Measurements from ENCODE around the gene PCSK4. TPM values are rescaled to one million over a fixed set of nuclear protein-coding genes. Genes with fewer than 3 reads are reported as not detected.

PCSK4 gene
- total RNA-seq, 1 donor from 2014 or later, result 4.3 TPM

DNA sequence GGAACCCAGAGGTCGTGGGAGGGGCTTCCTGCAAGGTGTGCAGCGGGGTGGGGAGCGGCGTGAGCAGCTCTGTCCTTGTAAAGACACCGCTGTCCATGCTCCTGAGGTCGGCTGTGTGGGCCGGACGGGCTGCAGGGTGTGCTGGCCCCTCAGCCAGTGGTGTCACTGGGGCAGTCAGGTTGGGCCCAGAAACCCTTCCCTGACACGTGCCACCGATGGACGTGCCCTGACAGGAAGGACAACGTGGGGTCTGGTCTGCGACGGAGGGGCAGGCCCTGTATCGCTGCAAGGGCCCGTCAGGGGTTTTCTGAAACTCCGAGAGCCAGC is 56.1 kb downstream of the PCSK4 start:
- intact Hi-C loops (cut with DNase I), result no loop called here
- Histone ChIP-seq H3K27ac (no peak overlapping the region), H3K27me3 (no peaks in the 10 kb centered on the region), H3K4me3 (no peak overlapping the region), H3K36me3 (peaks cover 65% of the 10 kb centered on the region), H3K9me3 (no peaks in the 10 kb centered on the region), H3K4me1 (no peaks in the 10 kb centered on the region)
- ATAC-seq (no peak), DNase-seq (no peak)
- TF ChIP-seq, protein P1, sequence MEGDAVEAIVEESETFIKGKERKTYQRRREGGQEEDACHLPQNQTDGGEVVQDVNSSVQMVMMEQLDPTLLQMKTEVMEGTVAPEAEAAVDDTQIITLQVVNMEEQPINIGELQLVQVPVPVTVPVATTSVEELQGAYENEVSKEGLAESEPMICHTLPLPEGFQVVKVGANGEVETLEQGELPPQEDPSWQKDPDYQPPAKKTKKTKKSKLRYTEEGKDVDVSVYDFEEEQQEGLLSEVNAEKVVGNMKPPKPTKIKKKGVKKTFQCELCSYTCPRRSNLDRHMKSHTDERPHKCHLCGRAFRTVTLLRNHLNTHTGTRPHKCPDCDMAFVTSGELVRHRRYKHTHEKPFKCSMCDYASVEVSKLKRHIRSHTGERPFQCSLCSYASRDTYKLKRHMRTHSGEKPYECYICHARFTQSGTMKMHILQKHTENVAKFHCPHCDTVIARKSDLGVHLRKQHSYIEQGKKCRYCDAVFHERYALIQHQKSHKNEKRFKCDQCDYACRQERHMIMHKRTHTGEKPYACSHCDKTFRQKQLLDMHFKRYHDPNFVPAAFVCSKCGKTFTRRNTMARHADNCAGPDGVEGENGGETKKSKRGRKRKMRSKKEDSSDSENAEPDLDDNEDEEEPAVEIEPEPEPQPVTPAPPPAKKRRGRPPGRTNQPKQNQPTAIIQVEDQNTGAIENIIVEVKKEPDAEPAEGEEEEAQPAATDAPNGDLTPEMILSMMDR (IDR thresholded peaks at IDR 0.05), result no peak

DNA sequence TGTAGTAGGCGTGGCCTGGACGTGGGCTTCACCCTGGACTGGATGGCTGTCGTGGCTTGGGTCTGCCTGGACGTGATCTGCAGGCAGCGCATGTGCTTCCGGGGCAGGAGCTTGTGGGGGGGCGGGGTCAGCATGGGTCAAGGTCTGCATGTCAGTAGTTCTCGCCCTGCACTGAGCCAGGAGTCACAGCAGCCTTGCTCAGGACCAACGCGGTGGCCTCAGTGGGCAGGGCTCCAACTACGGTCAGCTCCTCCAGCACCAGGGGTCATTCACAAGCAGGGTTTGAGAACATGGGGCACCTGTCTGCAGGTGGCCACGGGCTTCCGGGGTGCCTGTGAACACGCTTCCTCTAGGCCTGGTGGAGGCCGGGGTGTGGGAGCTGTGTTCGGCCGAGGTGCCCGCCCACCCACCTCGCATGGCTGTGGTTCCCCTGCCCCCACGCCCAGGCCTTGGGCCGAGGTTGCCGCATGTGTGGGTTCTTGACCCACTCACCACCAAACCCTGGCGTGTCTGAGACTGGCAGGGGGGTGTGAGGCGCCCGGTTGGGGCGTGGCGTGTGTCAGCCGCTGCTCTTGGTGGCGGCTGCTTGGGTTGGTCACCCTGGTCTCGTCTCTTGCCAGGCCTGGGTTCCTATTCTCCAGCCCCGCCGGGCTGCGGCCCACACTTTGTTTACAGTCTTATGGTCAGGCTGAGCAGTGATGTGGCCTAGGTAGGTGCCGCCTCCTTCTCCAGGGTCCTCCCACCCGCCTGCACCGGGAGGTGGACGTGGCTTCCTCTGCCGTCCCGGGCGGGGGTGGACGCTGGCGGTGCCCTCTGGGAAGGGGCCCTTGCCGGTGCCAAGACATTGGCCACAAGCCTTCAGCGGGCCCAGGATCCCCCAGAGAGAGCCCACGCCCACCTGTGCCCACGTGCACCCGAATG is 56.8 kb downstream of the PCSK4 start:
- DNase-seq (peak; percentile 63), ATAC-seq (no peak)
- Histone ChIP-seq H3K36me3 (peaks cover 71% of the 10 kb centered on the region), H3K9me3 (no peaks in the 10 kb centered on the region), H3K4me3 (no peak overlapping the region), H3K4me1 (no peaks in the 10 kb centered on the region), H3K27me3 (no peaks in the 10 kb centered on the region), H3K27ac (no peak overlapping the region)
- intact Hi-C loops (cut with DNase I), result no loop called here
- TF ChIP-seq, protein P1 (IDR thresholded peaks at IDR 0.05), result no peak

DNA sequence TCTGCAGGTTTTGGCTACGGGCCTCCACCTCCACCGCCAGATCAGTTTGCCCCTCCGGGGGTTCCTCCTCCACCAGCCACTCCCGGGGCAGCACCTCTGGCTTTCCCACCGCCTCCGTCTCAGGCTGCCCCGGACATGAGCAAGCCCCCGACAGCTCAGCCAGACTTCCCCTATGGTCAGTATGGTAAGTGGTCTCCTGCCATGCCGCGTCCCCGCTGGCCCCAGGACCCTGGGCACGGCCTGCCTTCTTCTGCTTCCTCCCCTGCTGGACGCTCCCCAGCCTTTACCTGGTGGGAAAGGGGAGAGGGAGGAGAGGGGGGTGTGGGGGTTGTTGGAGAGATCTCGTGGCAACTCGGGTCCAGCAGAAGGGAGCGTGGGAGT is 57.7 kb downstream of the PCSK4 start:
- no peak for DNase-seq
- intact Hi-C loops (cut with DNase I), result no loop called here
- Histone ChIP-seq H3K4me1 (no peaks in the 10 kb centered on the region), H3K36me3 (peaks cover 80% of the 10 kb centered on the region), H3K27me3 (no peaks in the 10 kb centered on the region), H3K27ac (no peak overlapping the region), H3K4me3 (no peak overlapping the region), H3K9me3 (no peaks in the 10 kb centered on the region)
- TF ChIP-seq, protein P1 (IDR thresholded peaks at IDR 0.05), result no peak
- ATAC-seq, result no peak

DNA sequence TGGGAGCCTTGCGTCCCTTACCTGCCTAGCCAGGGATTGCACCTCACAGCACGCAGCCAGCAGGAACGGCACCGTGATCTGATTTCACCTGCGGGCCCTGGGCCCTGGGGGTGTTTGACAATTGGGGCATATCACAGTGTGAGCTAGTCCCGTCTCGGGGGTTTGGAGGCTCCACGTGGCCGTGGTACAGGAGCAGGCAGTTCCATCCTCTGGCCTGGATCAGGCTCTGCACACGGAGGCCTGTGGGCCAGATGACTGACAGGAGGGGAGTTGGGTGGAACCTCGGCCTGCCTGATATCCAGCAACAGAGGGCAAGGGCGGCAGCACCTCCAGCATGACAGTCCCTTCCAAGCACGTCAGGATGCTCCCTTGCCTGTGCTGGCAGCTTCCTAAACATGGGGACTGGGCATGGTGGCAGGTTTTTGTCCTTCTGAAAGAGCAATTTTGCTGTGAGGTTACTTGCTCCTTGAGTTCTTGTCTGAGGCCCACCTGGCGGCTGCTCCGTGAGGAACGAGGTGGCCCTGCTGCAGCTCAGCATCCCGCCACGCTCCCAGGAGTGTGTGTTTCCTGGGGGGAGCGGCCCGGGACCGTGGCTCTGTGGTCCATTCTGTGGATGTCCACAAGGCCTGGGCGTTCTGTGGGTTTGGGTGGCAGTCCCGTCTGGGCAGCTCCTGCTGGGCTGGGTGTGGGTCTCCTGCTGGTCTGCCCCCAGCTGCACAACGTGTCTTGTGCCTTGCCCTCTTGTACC is 58.2 kb downstream of the PCSK4 start:
- Histone ChIP-seq H3K4me3 (no peak overlapping the region), H3K4me1 (no peaks in the 10 kb centered on the region), H3K27me3 (no peaks in the 10 kb centered on the region), H3K36me3 (peaks cover 85% of the 10 kb centered on the region), H3K9me3 (no peaks in the 10 kb centered on the region), H3K27ac (no peak overlapping the region)
- ATAC-seq (no peak), DNase-seq (no peak)
- intact Hi-C loops (cut with DNase I), result no loop called here
- TF ChIP-seq, protein P1 (IDR thresholded peaks at IDR 0.05), result no peak

Other genes with a start within 250 kb of the PCSK4 start
- 126 TPM for gene ATP5F1D, start 248.6 kb downstream of the PCSK4 start, total RNA-seq
- gene MIDN, start 241.8 kb downstream of the PCSK4 start, total RNA-seq, result 135 TPM
- 322 TPM for gene CIRBP, start 221.0 kb downstream of the PCSK4 start, total RNA-seq
- 41.4 TPM for gene FAM174C, start 214.8 kb downstream of the PCSK4 start, total RNA-seq
- not detected for gene EFNA2, start 204.5 kb downstream of the PCSK4 start, total RNA-seq
- 78.2 TPM for gene NDUFS7, start 106.4 kb downstream of the PCSK4 start, total RNA-seq
- gene GAMT, start 88.8 kb downstream of the PCSK4 start, total RNA-seq, result 7.1 TPM
- 98.7 TPM for gene DAZAP1, start 82.8 kb downstream of the PCSK4 start, total RNA-seq
- 841 TPM for gene RPS15, start 52.0 kb downstream of the PCSK4 start, total RNA-seq
- gene APC2, start 40.2 kb downstream of the PCSK4 start, total RNA-seq, result 0.20 TPM
- 26.3 TPM for gene C19orf25, start 11.1 kb downstream of the PCSK4 start, total RNA-seq
- gene REEP6, start 831 bp upstream of the PCSK4 start, total RNA-seq, result 1.2 TPM
- 4.8 TPM for gene ADAMTSL5, start 22.7 kb upstream of the PCSK4 start, total RNA-seq
- gene PLK5, start 33.7 kb upstream of the PCSK4 start, total RNA-seq, result not detected
- gene MEX3D, start 78.0 kb upstream of the PCSK4 start, total RNA-seq, result 25.3 TPM
- gene MBD3, start 102.5 kb upstream of the PCSK4 start, total RNA-seq, result 78.7 TPM
- gene UQCR11, start 115.1 kb upstream of the PCSK4 start, total RNA-seq, result 167 TPM
- gene TCF3, start 162.3 kb upstream of the PCSK4 start, total RNA-seq, result 43.2 TPM

Measured in upper lobe of right lung (tissue), 1 donor.